Activated T-helper 1 cell treated with Interleukin-2 at 50 U/mL for 16 hours (primary cell): ENCODE measurements around the gene CCDC30.
"Not testable (repeated sequence)": the region's sequence is repeated elsewhere in the genome, so short reads cannot be mapped to it uniquely, and the experiment has no call there.

Experiments used
- DNase-seq: peaks from one replicate; pipeline ENCODE4 v3.0.0-alpha.2; 2020; ENCODE audit warnings: low read depth

The CCDC30 gene

GRCh38 chr1:42657981-42658876, 195.1 kb downstream of the CCDC30 start, which contains the start of gene PPIH:
TSS of gene PPIH (plus strand) at chr1:42658423. CDS start at chr1:42658447, 24 bp downstream.
- peak; percentile 91 for DNase-seq

DNA sequence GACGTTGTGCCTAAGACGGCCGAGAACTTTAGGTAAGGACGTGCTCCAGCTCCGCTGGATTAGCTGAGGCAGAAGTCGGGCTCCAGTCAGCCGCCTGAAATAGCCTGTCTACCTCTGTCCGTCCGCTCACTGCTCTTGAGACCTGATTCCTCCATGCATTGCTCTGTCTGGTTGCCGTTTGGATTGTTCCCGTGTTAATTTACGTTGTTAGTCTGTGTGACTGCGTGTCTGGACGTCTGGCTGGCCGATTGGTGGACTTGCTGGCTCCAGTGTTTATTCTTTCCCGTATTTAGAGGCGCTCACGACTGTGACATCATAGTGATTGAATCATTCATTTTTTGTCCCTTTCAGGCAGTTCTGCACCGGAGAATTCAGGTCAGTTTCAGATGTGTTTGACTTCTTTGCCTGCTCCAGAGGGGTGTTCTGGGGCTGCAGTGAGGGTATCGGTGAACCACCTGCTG, 195.8 kb downstream of the CCDC30 start:
- DNase-seq, result no peak

DNA sequence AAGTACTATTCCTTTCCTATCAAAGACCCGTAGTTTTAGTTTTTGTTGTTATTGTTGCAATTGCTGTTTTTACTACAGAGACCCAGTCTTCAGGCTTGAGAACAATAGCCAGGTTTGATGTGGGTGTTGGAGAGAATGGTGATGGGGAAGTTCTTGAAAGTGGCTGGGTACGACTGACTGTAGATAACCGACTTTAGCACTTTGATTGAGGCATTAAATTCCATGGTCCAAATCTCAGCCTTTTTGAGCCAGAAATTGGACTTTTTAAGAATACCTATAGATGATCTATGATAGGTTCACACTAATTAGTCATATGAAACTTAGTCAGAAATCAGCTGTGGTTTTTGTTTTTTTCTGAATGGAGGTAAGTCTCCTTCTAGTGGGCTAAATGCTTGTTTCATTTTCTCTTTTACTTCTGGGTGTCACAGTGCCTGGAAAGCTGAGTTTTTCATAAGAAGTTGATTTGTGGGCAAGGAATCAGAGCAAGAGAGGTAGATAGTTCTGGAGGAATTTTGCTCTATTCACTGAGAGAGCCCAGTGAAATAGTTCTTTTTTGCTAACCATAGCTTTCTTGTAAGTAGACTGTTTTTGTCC, 197.9 kb downstream of the CCDC30 start:
- DNase-seq, result no peak

GRCh38 chr1:42669936-42670335, 206.8 kb downstream of the CCDC30 start:
- no peak for DNase-seq

DNA sequence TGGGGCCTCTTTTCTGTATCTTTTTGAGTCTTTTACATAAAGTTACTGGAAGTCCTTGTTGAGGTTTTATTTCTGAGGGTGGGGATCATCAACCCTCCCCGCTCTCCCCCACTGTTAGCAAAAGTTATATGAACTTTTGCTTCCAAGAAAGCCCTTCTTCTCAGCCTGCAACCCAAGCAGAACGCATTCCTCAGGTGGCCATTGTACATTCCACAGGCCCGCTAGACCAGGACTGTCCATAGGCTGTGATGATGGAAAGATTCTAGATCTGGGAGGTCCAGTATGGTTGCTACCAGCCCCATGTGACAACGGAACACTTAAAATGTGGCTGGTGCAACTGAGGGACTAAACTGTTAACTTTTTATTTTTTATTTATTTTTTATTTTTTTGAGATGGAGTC, 207.3 kb downstream of the CCDC30 start:
- DNase-seq, result no peak

- DNase-seq, result no peak
These were observed 211.1 kb downstream of the CCDC30 start for GRCh38 chr1:42674214-42674613.

DNA sequence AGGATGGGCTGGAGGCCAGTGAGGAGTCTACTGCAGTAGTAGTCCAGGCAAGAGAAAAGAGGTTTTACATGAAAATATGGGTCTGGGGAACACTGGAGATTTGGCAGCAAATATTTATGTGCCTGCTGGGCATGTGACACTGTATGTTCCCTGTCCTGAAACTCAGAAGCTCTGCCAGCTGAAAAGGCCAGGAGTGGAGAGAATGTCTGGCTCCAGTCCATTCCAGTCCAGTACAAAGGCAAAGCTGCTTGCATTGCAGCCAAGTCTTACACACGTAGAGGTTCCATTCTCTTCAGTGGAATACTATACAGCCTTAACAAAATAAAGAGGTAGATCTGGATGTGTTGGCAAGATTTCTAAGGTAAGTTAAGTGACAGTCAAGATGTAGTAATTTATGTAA, 211.6 kb downstream of the CCDC30 start:
- DNase-seq, result no peak

DNA sequence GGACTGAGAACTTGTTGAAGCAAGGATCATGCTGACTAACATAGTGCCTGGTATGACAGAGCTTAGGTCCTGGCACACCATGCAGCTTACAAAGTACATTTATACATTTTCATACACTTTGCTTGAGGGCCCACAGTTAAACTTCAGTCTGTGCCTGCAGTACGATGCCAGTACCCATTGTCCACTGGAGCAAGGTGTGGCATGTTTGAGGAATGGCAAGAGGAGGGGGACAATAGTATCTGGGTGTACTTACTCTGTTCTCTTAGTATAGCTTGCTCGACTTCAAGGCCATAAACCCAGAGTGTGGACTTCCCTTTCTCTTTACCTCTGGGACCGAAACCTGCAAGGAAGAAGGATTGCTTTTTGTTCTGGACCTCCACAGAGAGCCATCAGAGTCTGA, 212.4 kb downstream of the CCDC30 start:
- DNase-seq, result no peak

DNA sequence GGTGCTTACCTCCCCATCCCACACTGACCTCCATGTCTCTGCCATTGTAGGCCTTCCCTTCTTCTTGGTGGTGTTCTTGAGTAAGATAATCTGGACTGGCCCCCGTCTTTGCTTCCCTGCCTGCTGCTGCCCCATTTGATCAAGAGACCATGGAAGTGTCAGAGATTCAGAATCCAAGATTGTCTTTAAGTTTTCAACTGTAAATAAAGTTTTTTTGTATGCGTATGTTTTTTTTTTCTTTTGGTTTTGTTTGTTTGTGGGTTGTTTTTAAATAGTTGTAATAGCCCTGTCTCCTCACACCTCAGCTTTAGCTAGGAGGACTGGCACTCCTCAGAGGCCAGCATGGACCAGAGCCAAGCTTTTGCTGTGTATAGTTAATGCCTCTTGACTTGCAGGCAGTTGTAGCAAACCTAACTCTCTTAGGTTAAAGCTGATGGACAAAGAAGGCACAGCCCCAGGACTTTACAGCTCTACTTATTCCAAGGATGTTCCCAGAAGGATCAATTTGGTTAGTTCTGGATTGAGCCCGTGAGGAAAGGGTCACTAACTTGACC, 213.5 kb downstream of the CCDC30 start:
- no peak for DNase-seq

DNA sequence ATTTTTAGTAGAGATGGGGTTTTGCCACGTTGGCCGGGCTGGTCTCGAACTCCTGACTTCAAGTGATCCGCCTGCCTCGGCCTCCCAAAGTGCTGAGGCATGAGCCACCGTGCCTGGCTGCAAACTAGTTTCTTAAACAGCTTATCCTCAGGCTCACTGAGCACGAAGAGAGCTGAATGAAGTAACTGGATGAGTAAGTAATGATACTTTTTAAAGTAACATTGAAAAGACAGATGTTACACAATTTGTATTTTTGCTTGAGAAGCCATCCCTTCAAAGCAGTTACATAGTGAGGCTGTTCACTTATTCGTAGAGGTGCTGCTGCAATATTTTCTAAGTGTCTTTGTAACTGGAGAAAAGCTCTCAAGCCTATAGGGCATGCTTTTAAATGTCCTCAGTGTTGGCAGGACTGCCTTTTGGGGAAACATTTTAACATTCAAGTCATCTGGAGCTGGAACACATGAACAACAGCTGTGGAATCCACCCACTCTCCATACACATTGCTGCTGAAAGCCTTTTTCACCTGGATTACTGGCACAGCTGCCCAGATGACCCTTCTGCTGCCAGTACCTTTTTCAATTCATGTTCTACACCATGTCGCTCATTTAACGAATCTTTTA, 216.4 kb downstream of the CCDC30 start:
- DNase-seq, result no peak

DNA sequence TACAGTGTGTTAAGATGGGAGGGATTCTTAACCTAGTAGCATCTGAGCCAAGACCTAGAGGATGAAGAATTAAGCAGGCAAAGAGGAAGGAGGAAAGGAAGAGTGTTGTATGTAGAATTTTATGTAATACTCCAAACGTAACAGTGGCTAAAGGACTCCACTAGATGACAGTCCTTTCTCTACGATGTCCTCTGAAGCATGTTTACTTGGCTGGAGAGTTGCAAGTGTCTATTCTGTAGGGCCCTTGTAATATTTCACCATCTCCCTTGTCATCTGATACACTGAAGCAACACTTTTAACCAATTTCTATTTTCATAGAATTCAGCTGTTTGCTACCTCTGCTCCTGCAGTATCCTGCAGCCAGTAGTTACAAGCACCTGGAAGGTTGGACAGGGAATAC, 217.0 kb downstream of the CCDC30 start:
- no peak for DNase-seq

- no peak for DNase-seq
These were observed 218.0 kb downstream of the CCDC30 start for GRCh38 chr1:42680921-42681683.

DNA sequence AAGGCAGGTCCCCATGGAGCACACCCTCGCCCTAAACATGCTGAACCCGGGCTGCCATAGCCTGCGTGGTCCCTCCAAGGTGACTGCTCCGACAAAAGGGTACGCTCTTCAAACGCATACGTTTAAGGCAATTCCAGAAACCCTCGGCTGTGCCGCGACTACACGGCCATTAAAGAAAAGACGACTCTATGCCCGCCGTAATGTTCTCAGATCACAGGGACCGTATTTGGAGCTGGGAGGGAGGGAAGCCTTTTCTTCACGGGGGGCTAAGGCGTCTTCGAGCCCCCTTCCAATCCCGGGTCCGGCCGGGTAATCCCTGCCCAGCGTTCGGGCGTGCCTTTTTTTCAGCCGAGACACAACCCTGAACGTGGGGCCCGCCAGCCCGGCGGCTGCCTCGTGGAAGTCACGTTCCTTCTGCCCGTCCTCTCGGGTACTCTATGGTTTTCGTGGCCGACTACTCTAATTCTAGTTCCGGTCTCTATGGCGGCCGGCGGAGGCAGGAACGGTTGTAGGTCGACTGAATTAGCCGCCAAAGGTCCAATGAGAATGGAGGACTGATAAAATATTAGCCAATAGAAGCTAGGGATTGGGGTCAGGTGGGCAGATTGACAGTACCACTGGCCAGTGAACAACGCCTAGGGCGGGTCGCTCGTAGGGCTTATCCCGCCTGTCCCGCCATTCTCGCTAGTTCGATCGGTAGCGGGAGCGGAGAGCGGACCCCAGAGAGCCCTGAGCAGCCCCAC, 218.8 kb downstream of the CCDC30 start, which contains the start of gene YBX1:
TSS of gene YBX1 (plus strand) at position 678 of the 743 bp plus-strand sequence. CDS start 148 bp downstream, outside the sequence.
- DNase-seq, result peak; percentile 83

DNA sequence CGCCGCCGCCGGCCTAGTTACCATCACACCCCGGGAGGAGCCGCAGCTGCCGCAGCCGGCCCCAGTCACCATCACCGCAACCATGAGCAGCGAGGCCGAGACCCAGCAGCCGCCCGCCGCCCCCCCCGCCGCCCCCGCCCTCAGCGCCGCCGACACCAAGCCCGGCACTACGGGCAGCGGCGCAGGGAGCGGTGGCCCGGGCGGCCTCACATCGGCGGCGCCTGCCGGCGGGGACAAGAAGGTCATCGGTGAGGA, 219.3 kb downstream of the CCDC30 start:
- DNase-seq, result not testable (repeated sequence)

DNA sequence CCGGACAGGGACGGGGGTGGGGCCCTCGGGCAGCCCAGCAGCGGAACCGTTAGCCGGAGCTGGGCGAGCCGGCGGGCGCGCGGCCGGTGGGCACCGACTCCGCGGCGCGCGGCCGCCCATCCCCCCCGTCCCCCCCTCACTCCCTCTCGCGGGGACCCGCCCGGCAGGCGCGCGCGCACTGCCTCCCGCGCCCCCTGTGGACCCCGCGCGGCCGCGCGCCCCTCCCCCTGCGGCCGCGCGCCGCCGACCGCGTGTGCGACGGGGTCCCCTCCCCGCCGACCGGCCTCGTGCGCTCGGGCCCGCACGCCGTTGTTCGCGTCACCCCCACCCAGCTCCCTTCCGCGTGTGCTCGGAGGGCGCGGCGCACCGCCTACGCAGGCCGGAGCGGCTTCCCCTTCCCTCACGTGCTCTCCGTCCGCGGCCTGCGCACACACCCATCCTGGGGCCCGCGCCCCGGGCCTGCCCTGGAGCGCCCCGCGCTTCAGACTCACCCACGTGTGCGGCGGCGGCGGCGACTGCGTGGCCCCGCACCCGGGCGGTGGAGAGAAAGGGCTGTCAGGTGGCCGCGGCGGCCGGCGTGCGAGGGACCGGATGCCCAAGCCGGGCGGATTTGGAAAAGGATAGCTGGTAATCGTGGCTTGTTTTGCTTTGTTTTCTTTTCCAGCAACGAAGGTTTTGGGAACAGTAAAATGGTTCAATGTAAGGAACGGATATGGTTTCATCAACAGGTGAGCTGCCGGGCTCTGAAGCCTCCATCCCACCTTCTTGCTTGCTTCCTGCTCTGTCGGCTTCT, 219.8 kb downstream of the CCDC30 start:
- DNase-seq, result peak; percentile 52

DNA sequence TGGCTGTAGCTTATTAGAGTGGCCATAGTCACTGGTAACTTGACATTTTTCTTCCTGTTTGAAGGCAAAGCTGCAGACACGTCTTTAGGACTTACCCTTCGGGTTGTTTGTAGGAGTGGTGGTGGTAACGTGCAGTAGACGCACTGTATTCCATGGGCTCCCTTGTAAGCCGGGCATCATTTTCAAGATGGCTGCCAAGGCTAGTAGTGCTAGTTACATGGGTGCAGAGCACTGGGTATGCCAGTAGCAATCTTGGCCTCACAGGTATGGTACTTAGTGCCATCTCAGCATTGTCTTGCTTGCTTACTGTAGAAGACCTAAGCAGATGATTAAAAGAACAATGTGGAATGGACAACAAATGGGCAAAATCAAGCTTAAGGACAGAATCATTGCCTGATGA, 221.1 kb downstream of the CCDC30 start:
- no peak for DNase-seq

- DNase-seq, result no peak
These were observed 223.3 kb downstream of the CCDC30 start for GRCh38 chr1:42686418-42686817.

- DNase-seq, result no peak
These were observed 226.8 kb downstream of the CCDC30 start for GRCh38 chr1:42689912-42690311.

DNA sequence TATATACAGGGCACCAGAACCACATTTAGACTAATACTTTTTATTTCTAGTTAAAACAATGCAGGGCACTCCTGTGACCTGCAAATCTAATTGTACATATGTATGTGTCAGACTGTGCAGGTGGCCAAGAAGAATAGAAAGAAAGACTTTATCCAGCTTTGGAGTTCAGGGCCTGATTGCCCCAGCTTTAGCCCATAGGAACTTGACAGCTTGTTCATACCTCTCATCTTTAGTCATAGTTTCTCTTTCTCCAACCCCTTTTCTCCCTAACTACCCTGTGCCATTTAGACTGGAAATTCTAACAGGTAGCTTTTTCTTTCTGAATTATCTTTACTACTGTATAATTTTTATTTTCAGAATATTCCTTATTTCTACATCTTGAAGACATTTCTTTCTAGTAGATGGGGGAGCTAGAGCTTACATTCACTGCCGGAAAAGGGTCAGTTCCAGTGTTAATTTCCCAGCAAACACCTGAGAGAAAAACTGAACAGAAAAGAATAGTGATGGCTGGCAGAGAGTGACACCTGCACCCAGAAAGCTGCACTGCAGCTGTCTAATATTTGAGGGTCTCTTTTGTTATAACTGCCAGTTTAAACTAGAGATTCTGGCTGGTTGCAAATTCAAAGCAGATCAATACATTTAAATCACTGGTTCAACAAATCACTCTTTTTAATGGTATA, 227.5 kb downstream of the CCDC30 start:
- no peak for DNase-seq

DNA sequence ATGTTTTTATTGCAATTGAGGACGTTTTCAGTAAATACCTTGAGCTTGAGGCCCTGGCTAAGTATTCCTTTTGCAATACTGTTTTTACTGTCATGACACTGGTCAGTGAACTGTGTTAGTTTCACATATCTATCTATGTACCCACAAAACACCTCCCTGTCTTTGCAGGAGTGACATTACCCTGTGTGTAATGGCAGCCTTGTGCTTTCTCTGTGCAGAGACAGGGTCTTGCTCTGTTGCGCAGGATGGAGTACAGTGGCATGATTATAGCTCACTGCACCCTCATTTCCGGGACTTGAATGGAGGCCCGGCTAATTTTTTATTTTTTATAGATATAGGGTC, 228.0 kb downstream of the CCDC30 start:
- no peak for DNase-seq
